ENCODE measurements around the gene SYNPO2. TPM values are rescaled to one million over a fixed set of nuclear protein-coding genes. Genes with fewer than 3 reads are reported as not detected.

The SYNPO2 gene
- total RNA-seq, 1 donor from 2014 or later = 109 TPM

DNA sequence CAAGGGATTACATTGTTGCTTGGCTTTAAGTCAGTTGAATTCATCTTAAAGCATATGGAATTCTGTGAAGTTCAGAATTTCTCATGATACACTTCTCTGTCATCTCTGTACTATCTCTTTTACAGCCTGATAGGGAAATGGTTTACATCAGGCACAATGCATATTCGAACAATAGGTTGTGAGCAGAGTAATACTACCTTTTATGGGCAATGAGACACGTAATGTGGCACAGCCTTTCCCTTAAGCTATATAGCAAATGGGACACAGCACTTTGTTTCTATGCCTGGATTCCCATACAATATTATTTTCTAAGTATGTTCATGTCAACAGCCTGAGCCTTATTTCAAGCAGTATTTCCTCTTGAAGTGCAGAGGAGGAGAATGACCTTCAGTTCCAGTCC is 58.4 kb downstream of the SYNPO2 start:
- H3K27ac ChIP-seq = no peak overlapping the region
- no peaks in the 10 kb centered on the region for H3K27me3 ChIP-seq
- intact Hi-C loops (cut with DNase I) = no loop called here
- H3K36me3 ChIP-seq = no peaks in the 10 kb centered on the region
- no peak overlapping the region for H3K4me3 ChIP-seq
- no peak for TF ChIP-seq POLR2A (IDR thresholded peaks at IDR 0.05)
- TF ChIP-seq, protein P1, sequence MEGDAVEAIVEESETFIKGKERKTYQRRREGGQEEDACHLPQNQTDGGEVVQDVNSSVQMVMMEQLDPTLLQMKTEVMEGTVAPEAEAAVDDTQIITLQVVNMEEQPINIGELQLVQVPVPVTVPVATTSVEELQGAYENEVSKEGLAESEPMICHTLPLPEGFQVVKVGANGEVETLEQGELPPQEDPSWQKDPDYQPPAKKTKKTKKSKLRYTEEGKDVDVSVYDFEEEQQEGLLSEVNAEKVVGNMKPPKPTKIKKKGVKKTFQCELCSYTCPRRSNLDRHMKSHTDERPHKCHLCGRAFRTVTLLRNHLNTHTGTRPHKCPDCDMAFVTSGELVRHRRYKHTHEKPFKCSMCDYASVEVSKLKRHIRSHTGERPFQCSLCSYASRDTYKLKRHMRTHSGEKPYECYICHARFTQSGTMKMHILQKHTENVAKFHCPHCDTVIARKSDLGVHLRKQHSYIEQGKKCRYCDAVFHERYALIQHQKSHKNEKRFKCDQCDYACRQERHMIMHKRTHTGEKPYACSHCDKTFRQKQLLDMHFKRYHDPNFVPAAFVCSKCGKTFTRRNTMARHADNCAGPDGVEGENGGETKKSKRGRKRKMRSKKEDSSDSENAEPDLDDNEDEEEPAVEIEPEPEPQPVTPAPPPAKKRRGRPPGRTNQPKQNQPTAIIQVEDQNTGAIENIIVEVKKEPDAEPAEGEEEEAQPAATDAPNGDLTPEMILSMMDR (IDR thresholded peaks at IDR 0.05) = no peak
- TF ChIP-seq POLR2AphosphoS5 (IDR thresholded peaks at IDR 0.05; ENCODE audit: insufficient read depth in 1 of 2, low read depth in 1 of 2) = no peak
- no peaks in the 10 kb centered on the region for H3K9me3 ChIP-seq
- peaks cover 5% of the 10 kb centered on the region for H3K4me1 ChIP-seq
- no peak for DNase-seq (ENCODE audit: extremely low spot score in 2 of 2)

DNA sequence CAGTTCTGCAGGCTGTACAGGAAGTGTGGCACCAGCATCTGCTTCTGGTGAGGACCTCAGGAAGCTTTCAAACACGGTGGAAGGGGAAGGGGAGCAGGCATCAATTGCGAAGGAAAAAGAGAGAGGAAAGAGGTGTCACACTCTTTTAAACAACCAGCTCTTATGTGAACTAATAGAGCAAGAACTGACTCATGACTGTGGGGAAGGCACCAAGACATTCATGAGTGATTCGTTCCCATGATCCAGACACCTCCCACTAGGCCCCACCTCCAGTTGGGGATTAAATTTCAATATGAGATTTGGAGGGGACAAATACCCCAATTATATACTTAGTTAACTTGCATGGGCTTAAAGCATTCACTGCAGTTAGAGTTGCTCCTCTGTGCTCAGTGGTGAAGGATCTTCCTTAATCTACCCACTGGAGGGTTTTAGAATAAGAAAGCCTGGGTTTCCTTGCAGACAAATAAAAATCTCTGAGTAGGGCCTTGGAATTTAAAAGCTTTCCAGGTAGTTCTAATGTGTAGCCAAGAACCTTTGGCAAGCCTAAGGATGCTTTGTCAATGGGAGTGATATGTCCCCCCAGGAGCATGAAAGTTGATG is 60.0 kb downstream of the SYNPO2 start:
- no peaks in the 10 kb centered on the region for H3K4me1 ChIP-seq
- no peaks in the 10 kb centered on the region for H3K9me3 ChIP-seq
- no peaks in the 10 kb centered on the region for H3K27me3 ChIP-seq
- no peak overlapping the region for H3K27ac ChIP-seq
- H3K4me3 ChIP-seq = no peak overlapping the region
- intact Hi-C loops (cut with DNase I) = no loop called here
- no peak for DNase-seq (ENCODE audit: extremely low spot score in 2 of 2)
- no peaks in the 10 kb centered on the region for H3K36me3 ChIP-seq
- TF ChIP-seq, protein P1 (IDR thresholded peaks at IDR 0.05) = no peak
- TF ChIP-seq POLR2A (IDR thresholded peaks at IDR 0.05) (no peak), POLR2AphosphoS5 (IDR thresholded peaks at IDR 0.05; ENCODE audit: insufficient read depth in 1 of 2, low read depth in 1 of 2) (no peak)

DNA sequence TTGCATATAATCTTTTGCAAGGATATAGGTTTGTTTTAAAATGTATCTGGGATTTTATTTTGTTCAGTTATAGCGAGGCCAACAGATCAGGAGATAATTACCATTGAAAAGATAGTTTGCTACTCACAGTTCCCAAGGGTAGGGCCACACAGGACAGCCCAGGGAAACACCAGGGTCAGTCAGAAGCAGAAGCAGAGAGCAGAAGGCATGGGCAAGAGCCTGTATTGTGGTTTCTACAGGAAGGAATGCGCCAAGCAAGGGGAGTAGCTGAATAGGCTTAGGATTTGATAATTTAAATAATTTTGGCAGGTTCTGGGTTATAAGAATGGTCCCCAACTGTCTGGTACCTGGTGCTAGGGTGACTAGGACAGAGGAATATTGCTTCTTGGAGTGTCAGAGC is 61.6 kb downstream of the SYNPO2 start:
- Histone ChIP-seq H3K27ac (no peak overlapping the region), H3K9me3 (no peaks in the 10 kb centered on the region), H3K4me3 (no peak overlapping the region), H3K4me1 (peaks cover 6% of the 10 kb centered on the region), H3K27me3 (no peaks in the 10 kb centered on the region), H3K36me3 (no peaks in the 10 kb centered on the region)
- intact Hi-C loops (cut with DNase I) = no loop called here
- TF ChIP-seq, protein P1 (IDR thresholded peaks at IDR 0.05) = no peak
- TF ChIP-seq POLR2A (IDR thresholded peaks at IDR 0.05) (no peak), POLR2AphosphoS5 (IDR thresholded peaks at IDR 0.05; ENCODE audit: insufficient read depth in 1 of 2, low read depth in 1 of 2) (no peak)
- no peak for DNase-seq (ENCODE audit: extremely low spot score in 2 of 2)

DNA sequence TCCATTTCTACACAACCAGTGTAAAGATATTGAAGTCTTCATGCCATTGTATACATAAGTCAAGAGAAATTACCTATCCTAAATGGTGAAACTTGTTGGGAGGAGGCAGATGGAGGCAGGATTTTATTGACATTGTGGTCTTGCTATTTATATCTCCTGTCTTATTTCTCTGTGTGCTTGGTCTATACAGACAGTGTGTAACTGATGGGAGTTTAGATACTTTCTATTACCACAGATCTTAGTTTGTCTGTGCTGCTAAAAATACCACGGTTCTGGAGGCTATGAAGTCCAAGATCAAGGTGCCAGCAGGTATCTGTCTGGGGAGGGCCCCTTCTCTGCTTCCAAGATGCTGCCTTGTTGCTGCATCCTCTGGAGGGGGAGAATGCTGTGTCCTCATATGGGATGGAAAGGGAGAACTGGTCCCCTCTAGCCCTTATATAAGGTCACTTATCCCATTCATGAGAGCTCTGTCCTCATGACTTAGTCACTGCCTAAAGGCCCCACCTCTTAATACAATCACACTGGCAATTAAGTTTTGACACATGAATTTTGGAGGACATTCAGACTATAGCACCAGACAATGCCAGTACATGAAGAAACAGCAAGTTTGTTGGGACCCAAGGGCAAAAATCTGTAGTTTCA is 62.4 kb downstream of the SYNPO2 start:
- TF ChIP-seq, protein P1 (IDR thresholded peaks at IDR 0.05) = no peak
- no peak for TF ChIP-seq POLR2A (IDR thresholded peaks at IDR 0.05)
- TF ChIP-seq POLR2AphosphoS5 (IDR thresholded peaks at IDR 0.05; ENCODE audit: insufficient read depth in 1 of 2, low read depth in 1 of 2) = no peak
- no peak for DNase-seq (ENCODE audit: extremely low spot score in 2 of 2)
- Histone ChIP-seq H3K9me3 (no peaks in the 10 kb centered on the region), H3K36me3 (no peaks in the 10 kb centered on the region), H3K4me1 (peaks cover 8% of the 10 kb centered on the region), H3K27ac (no peak overlapping the region), H3K4me3 (no peak overlapping the region), H3K27me3 (no peaks in the 10 kb centered on the region)
- intact Hi-C loops (cut with DNase I) = no loop called here

DNA sequence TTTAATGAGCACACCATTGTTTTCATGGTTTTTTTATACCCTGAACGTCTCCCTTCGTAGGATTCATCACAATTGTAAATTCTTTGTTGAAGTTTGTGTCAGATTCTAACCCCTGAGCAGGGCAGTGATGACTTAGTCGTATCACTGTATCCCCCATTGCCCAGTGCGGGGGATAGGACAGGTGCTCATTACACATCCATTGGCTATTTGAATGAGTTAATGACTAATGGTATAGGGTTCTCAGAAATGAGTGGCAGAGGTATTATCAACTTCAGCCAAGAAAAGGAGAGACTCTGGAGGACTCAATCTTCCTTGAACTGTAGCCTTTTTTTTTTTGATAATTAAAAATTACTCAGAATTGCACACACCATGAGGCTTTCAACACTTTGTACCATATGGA is 64.6 kb downstream of the SYNPO2 start:
- Histone ChIP-seq H3K36me3 (no peaks in the 10 kb centered on the region), H3K27ac (no peak overlapping the region), H3K27me3 (no peaks in the 10 kb centered on the region), H3K9me3 (no peaks in the 10 kb centered on the region), H3K4me3 (no peak overlapping the region), H3K4me1 (peaks cover 8% of the 10 kb centered on the region)
- TF ChIP-seq POLR2AphosphoS5 (IDR thresholded peaks at IDR 0.05; ENCODE audit: insufficient read depth in 1 of 2, low read depth in 1 of 2) (no peak), POLR2A (IDR thresholded peaks at IDR 0.05) (no peak)
- TF ChIP-seq, protein P1 (IDR thresholded peaks at IDR 0.05) = no peak
- intact Hi-C loops (cut with DNase I) = no loop called here
- no peak for DNase-seq (ENCODE audit: extremely low spot score in 2 of 2)

Data from vagina (tissue), 2 donors.